Activated naive CD8-positive, alpha-beta T cell treated with anti-CD3 and anti-CD28 coated beads, Interleukin-2, amount 50 U/mL, for 16 hours (primary cell): ENCODE measurements around the gene MORN3.

Experiments
- DNase-seq: peaks from one replicate; pipeline ENCODE4 v3.0.0-alpha.2; 2020; ENCODE audit warnings: low read depth, low spot score

Gene MORN3

GRCh38 chr12:121602766-121603165, 66.7 kb downstream of the MORN3 start:
- no peak for DNase-seq

GRCh38 chr12:121600702-121601336, 68.6 kb downstream of the MORN3 start:
- DNase-seq: no peak
